Left ventricle myocardium superior (tissue), 1 donor: ENCODE measurements around the gene IKZF4. TPM values are rescaled to one million over a fixed set of nuclear protein-coding genes. Genes with fewer than 3 reads are reported as not detected.
"Not testable (repeated sequence)": the region's sequence is repeated elsewhere in the genome, so short reads cannot be mapped to it uniquely, and the experiment has no call there.

ENCODE experiments used
- ATAC-seq: fragments of 200-7000 bp; cut with Tn5 transposase; one replicate; pipeline ENCODE4 v1.9.1; 2020; ENCODE audit warnings: mild to moderate bottlenecking, moderate library complexity
- DNase-seq: peaks from one replicate; pipeline ENCODE4 v3.0.0-alpha.2; 2020
- intact Hi-C: fragments of 100-400 bp; cut with micrococcal nuclease; formaldehyde crosslinking; loops from one replicate; pipeline ENCODE4 v1.11.0; 2022
- total RNA-seq: library from RNA; stranded (reverse); fragmentation: NEBNext Ultra II Directional; extraction: Animal tissue kit (Norgen Biotek cat#: 25700); gene quantifications from one replicate; pipeline ENCODE4 v1.2.1, GENCODE V29; 2021
- donor health status: DM: no; HTN: yes; CAD: no; lungs with severe emphysema.

Gene IKZF4
- total RNA-seq, 1 donor from 2014 or later = 7.5 TPM

- DNase-seq (peak; percentile 97), ATAC-seq (peak; percentile 99)
- intact Hi-C loops = no loop called here
Observed at GRCh38 chr12:55996715-55997534, 23.9 kb upstream of the IKZF4 start, which contains the start of gene SUOX. SUOX (plus strand) TSS chr12:55997276; CDS start chr12:56002222, 4,946 bp downstream.

DNA sequence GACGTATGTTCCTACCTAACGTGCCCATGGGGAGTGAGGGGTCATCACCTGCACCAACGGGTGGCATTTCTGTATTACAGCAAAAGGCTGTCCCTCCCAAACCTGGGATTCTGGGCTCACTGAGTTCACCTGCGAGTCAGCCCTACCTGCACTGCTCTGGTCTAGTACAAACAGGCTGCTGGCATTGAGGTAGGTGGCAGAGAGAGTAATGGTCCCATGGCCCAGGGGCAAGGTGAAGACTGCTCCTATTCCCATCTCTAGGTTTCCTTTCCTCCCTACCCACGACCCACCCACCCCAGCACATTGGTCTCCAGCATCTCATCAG, 23.3 kb upstream of the IKZF4 start:
- intact Hi-C loops = no loop called here
- no peak for DNase-seq
- peak; percentile 4 for ATAC-seq

GRCh38 chr12:55999522-55999921, 21.3 kb upstream of the IKZF4 start:
- ATAC-seq, DNase-seq, intact Hi-C loops: not testable (repeated sequence)

GRCh38 chr12:55999999-56000540, 20.8 kb upstream of the IKZF4 start:
- intact Hi-C loops, ATAC-seq, DNase-seq: not testable (repeated sequence)

- DNase-seq = no peak
- intact Hi-C loops = no loop called here
- no peak for ATAC-seq
Observed at GRCh38 chr12:56001487-56002100, 19.2 kb upstream of the IKZF4 start.

DNA sequence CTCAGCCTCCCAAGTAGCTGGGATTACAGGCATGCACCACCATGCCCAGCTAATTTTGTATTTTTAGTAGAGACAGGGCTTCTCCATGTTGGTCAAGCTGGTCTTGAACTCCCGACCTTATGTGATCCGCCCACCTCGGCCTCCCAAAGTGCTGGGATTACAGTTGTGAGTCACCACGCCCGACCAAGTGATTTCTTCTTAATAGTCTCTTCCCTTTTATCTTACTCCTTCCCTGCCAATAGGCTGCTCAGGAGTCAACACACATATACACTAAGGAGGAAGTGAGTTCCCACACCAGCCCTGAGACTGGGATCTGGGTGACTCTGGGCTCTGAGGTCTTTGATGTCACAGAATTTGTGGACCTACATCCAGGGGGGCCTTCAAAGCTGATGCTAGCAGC, 17.5 kb upstream of the IKZF4 start:
- DNase-seq, intact Hi-C loops, ATAC-seq: not testable (repeated sequence)

- intact Hi-C loops = no loop called here
- ATAC-seq (no peak), DNase-seq (no peak)
Observed at GRCh38 chr12:56004211-56004610, 16.6 kb upstream of the IKZF4 start.

DNA sequence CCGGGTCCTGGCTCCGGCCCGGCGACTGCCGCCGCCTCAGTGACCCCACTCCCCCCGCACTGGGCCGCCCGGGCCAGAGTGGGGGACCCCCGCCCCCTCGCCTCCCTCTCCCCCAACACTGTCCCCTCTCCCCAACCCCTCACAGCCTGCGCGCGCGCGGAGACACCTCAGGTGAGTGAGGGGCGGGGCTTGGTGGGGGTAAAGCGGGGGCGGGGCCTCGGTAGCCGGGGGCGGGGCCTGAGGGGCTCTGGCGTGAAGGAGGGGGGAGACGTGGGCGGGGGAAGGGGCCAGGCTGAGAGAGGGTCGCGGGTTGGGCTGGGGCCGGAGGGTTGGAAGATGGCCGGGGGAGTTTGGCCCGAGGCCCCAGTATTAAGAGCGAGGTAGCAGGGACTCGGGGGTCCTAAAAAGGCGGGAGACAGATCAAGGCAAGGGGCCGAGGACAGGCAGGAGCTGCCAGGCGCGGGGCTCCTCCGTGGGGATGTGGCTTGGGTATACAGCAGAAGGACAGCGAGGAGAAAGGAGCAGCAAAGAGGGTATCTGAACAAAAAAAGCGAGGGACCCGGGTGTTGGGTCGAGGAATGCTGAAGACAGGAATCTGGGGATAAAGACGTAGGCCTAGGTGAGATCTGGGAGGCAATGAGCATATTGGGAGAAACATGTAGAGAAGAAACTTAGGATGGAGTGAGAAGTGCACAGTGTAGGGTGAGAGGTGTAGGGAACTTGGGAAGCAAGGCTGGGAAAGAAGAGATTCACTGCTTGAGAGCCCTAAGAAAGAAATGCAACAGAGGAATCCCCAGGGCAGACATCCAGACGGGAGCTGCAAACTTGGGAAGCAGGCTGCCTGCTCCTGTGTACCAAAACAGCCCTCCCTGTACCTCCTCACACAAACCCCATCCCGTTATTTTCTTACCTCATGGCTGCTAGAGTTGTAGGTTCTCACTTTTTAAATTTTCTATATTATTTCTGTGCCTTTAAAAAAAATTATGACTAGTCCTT, 13.0 kb upstream of the IKZF4 start:
- intact Hi-C loops = no loop called here
- peak; percentile 88 for ATAC-seq
- peak; percentile 74 for DNase-seq

GRCh38 chr12:56010111-56010570, 10.7 kb upstream of the IKZF4 start:
- DNase-seq (no peak), ATAC-seq (no peak)
- intact Hi-C loops = no loop called here

GRCh38 chr12:56011509-56012090, 9.2 kb upstream of the IKZF4 start:
- intact Hi-C loops = no loop called here
- ATAC-seq (no peak), DNase-seq (no peak)

DNA sequence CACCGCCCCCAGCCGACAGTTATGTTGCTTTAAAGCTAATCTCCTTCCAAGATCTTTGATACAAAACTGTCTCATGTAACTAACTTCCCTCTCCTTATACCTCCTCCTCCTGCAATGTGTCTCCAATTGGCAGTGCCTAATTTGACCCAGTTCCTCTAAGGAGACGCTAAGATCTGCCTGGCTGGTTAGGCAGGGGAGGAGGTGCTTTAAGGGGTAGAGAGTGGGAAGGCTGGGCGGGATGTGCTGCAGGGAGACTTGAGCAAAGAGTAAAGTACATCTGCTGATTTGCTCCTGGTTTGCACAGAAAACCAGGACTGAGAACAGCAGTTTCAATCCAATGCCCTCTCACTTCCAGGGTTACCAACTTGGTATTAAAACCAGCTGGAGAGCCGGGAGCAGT, 7.4 kb upstream of the IKZF4 start:
- ATAC-seq (no peak), DNase-seq (no peak)
- intact Hi-C loops = no loop called here

GRCh38 chr12:56014205-56014604, 6.6 kb upstream of the IKZF4 start:
- intact Hi-C loops = no loop called here
- ATAC-seq (no peak), DNase-seq (no peak)

DNA sequence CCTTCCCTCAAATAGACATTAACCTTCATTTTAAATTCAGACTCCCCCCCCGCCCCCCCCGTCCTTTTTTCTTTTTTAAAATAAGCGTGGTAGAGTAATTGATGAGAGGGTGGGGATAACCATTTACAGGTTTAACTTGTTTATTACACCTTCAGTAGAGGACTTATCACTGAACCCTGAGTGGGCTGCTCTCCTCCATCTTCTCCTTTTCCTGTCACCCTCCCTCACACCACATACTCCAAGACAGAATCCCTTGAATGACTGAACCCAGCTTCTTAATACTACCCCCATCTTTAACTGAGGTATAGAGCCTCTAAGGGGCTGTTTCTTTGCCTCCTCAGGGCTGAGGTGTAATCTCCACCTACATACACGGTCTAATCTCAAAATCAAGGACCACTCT, 3.7 kb upstream of the IKZF4 start:
- DNase-seq = no peak
- ATAC-seq = no peak
- intact Hi-C loops = no loop called here

- ATAC-seq (no peak), DNase-seq (no peak)
- intact Hi-C loops = no loop called here
Observed at GRCh38 chr12:56018356-56018755, 2.5 kb upstream of the IKZF4 start.

DNA sequence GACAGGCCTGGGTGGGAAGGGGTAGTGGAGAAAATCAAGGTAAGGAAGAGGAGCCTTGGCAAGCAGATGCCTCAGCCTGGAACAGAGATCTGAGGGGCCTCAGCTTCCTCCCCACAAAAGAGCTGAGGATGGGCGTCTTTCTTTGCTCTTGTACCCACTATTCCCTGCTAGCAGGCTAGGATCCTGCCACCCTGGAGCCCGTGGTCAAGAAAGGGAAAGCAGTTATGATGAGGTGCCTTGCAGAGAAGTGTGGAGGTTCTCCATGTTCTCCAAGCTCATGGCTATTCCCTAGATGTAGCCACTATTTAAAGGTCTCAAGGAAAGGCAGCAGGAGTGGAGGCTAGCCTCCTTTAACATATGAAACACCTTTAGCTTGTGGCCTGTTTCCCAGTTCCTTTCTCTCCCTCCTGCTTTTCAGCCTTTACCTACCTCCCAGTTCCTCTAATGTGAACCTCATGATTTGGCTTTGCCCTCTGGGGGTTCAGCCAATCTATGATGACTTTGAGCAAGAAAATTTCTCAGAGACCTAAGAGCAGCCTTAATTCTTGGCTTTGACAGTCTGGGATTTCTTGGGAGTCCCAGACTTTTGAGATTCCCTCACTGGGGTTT, 1.1 kb downstream of the IKZF4 start:
- no peak for DNase-seq
- intact Hi-C loops = no loop called here
- no peak for ATAC-seq

GRCh38 chr12:56028511-56029165, 7.8 kb downstream of the IKZF4 start:
- DNase-seq (no peak), ATAC-seq (no peak)
- intact Hi-C loops = no loop called here

- intact Hi-C loops = no loop called here
- DNase-seq (no peak), ATAC-seq (no peak)
Observed at GRCh38 chr12:56029166-56029519, 8.3 kb downstream of the IKZF4 start.

- ATAC-seq (peak; percentile 51), DNase-seq (no peak)
Observed at GRCh38 chr12:56029666-56030293, 8.9 kb downstream of the IKZF4 start.

More at GRCh38 chr12:56029666-56030293, 8.9 kb downstream of the IKZF4 start:
- intact Hi-C loops = no loop called here
